Measurements from ENCODE around the gene CNIH3. TPM values are rescaled to one million over a fixed set of nuclear protein-coding genes. Genes with fewer than 3 reads are reported as not detected.

CNIH3 gene
- total and polyA plus RNA-seq, 3 experiments from 2014 or later = 1.1 to 1.6 (median 1.5) TPM

GRCh38 chr1:224639426-224639975 is 23.4 kb downstream of the CNIH3 start:
- no peak overlapping the region for H3K4me3 ChIP-seq (ENCODE audit: low read length)
- no peaks in the 10 kb centered on the region for H3K9me3 ChIP-seq (ENCODE audit: low read length)
- ChIA-PET POLR2A (no interaction called here), CTCF (no interaction called here)
- peaks cover 9% of the 10 kb centered on the region in 3 donors for H3K4me1 Mint-ChIP-seq
- no peaks in the 10 kb centered on the region for H3K36me3 ChIP-seq (ENCODE audit: insufficient read depth, low read length)
- H3K9me3 Mint-ChIP-seq = no peaks in the 10 kb centered on the region
- H3K27ac Mint-ChIP-seq = no peak overlapping the region
- peaks cover 4 to 16% of the 10 kb centered on the region in 2 donors for H3K27me3 Mint-ChIP-seq
- no peak overlapping the region for H3K4me3 Mint-ChIP-seq
- H3K36me3 Mint-ChIP-seq = peaks cover 0 to 4% (median 4%) of the 10 kb centered on the region in 3 donors
- H3K27me3 ChIP-seq (ENCODE audit: insufficient read depth, low read length, poor library complexity, severe bottlenecking) = no peaks in the 10 kb centered on the region
- no peak for DNase-seq
- no peaks in the 10 kb centered on the region for H3K4me1 ChIP-seq (ENCODE audit: insufficient read depth, low read length)
- no peak overlapping the region for H3K27ac ChIP-seq (ENCODE audit: low read depth, low read length)

- Histone ChIP-seq H3K4me3 (ENCODE audit: low read length) (no peak overlapping the region), H3K4me1 (ENCODE audit: insufficient read depth, low read length) (no peaks in the 10 kb centered on the region), H3K27ac (ENCODE audit: low read depth, low read length) (no peak overlapping the region), H3K36me3 (ENCODE audit: insufficient read depth, low read length) (no peaks in the 10 kb centered on the region), H3K9me3 (ENCODE audit: low read length) (no peaks in the 10 kb centered on the region), H3K27me3 (ENCODE audit: insufficient read depth, low read length, poor library complexity, severe bottlenecking) (no peaks in the 10 kb centered on the region)
- peaks cover 9% of the 10 kb centered on the region in 3 donors for H3K4me1 Mint-ChIP-seq
- no peak overlapping the region for H3K27ac Mint-ChIP-seq
- ChIA-PET POLR2A (no interaction called here), CTCF (interaction anchor here (1.3 kb wide), 1 partner anchor 126 kb away, joined by 3 read pairs; no protein-coding TSS in a partner anchor)
- H3K4me3 Mint-ChIP-seq = no peak overlapping the region
- no peaks in the 10 kb centered on the region for H3K9me3 Mint-ChIP-seq
- peaks cover 0 to 1% (median 0%) of the 10 kb centered on the region in 3 donors for H3K36me3 Mint-ChIP-seq
- H3K27me3 Mint-ChIP-seq = peaks cover 4 to 13% of the 10 kb centered on the region in 2 donors
- DNase-seq = no peak
Observed at GRCh38 chr1:224640018-224640417, 23.9 kb downstream of the CNIH3 start.

- H3K36me3 ChIP-seq (ENCODE audit: insufficient read depth, low read length) = no peaks in the 10 kb centered on the region
- Mint-ChIP-seq H3K9me3 (no peaks in the 10 kb centered on the region), H3K4me3 (no peak overlapping the region), H3K27me3 (peaks cover 5 to 13% of the 10 kb centered on the region in 2 donors), H3K27ac (peak overlapping the region in 1 of 8 donors; percentile 74), H3K4me1 (peaks cover 9% of the 10 kb centered on the region in 3 donors), H3K36me3 (peaks cover 0 to 1% (median 0%) of the 10 kb centered on the region in 3 donors)
- DNase-seq = no peak
- no peak overlapping the region for H3K27ac ChIP-seq (ENCODE audit: low read depth, low read length)
- H3K9me3 ChIP-seq (ENCODE audit: low read length) = no peaks in the 10 kb centered on the region
- H3K4me1 ChIP-seq (ENCODE audit: insufficient read depth, low read length) = no peaks in the 10 kb centered on the region
- ChIA-PET CTCF (interaction anchor here (1.3 kb wide), 1 partner anchor 126 kb away, joined by 3 read pairs; no protein-coding TSS in a partner anchor), POLR2A (no interaction called here)
- H3K27me3 ChIP-seq (ENCODE audit: insufficient read depth, low read length, poor library complexity, severe bottlenecking) = no peaks in the 10 kb centered on the region
- no peak overlapping the region for H3K4me3 ChIP-seq (ENCODE audit: low read length)
Observed at GRCh38 chr1:224640587-224640986, 24.5 kb downstream of the CNIH3 start.

- CTCF ChIA-PET = interaction anchor here (1.3 kb wide), 1 partner anchor 127 kb away, joined by 3 read pairs; no protein-coding TSS in a partner anchor
Observed at GRCh38 chr1:224641030-224641429, 24.9 kb downstream of the CNIH3 start.

GRCh38 chr1:224643653-224644052 is 27.5 kb downstream of the CNIH3 start:
- Mint-ChIP-seq H3K36me3 (peaks cover 0 to 1% (median 0%) of the 10 kb centered on the region in 3 donors), H3K4me3 (no peak overlapping the region), H3K9me3 (no peaks in the 10 kb centered on the region), H3K4me1 (no peaks in the 10 kb centered on the region), H3K27me3 (peaks cover 6 to 19% of the 10 kb centered on the region in 2 donors), H3K27ac (no peak overlapping the region)
- CTCF ChIA-PET = interaction anchor here (0.6 to 2.6 kb wide), 8 partner anchors 8 to 655 kb away, joined by 3 to 14 read pairs (median 4); no protein-coding TSS in a partner anchor
- POLR2A ChIA-PET = no interaction called here
- no peaks in the 10 kb centered on the region for H3K36me3 ChIP-seq (ENCODE audit: insufficient read depth, low read length)
- H3K9me3 ChIP-seq (ENCODE audit: low read length) = no peaks in the 10 kb centered on the region
- no peaks in the 10 kb centered on the region for H3K4me1 ChIP-seq (ENCODE audit: insufficient read depth, low read length)
- H3K4me3 ChIP-seq (ENCODE audit: low read length) = no peak overlapping the region
- no peaks in the 10 kb centered on the region for H3K27me3 ChIP-seq (ENCODE audit: insufficient read depth, low read length, poor library complexity, severe bottlenecking)
- no peak for DNase-seq
- no peak overlapping the region for H3K27ac ChIP-seq (ENCODE audit: low read depth, low read length)

More at GRCh38 chr1:224641030-224641429, 24.9 kb downstream of the CNIH3 start:
- H3K4me3 ChIP-seq (ENCODE audit: low read length) = no peak overlapping the region
- H3K4me1 Mint-ChIP-seq = peaks cover 9% of the 10 kb centered on the region in 3 donors
- H3K9me3 ChIP-seq (ENCODE audit: low read length) = no peaks in the 10 kb centered on the region
- no peaks in the 10 kb centered on the region for H3K9me3 Mint-ChIP-seq
- POLR2A ChIA-PET = no interaction called here
- H3K27me3 ChIP-seq (ENCODE audit: insufficient read depth, low read length, poor library complexity, severe bottlenecking) = no peaks in the 10 kb centered on the region
- no peaks in the 10 kb centered on the region for H3K4me1 ChIP-seq (ENCODE audit: insufficient read depth, low read length)
- H3K36me3 Mint-ChIP-seq = peaks cover 0 to 1% (median 0%) of the 10 kb centered on the region in 3 donors
- H3K4me3 Mint-ChIP-seq = no peak overlapping the region
- H3K36me3 ChIP-seq (ENCODE audit: insufficient read depth, low read length) = no peaks in the 10 kb centered on the region
- H3K27ac ChIP-seq (ENCODE audit: low read depth, low read length) = no peak overlapping the region
- H3K27ac Mint-ChIP-seq = peak overlapping the region in 1 of 8 donors; percentile 35
- no peak for DNase-seq
- peaks cover 5 to 13% of the 10 kb centered on the region in 2 donors for H3K27me3 Mint-ChIP-seq

GRCh38 chr1:224644553-224645154 is 28.5 kb downstream of the CNIH3 start:
- Mint-ChIP-seq H3K4me3 (no peak overlapping the region), H3K4me1 (no peaks in the 10 kb centered on the region), H3K27ac (no peak overlapping the region), H3K27me3 (peaks cover 6 to 19% of the 10 kb centered on the region in 2 donors), H3K36me3 (peaks cover 0 to 1% (median 0%) of the 10 kb centered on the region in 3 donors), H3K9me3 (no peaks in the 10 kb centered on the region)
- Histone ChIP-seq H3K9me3 (ENCODE audit: low read length) (no peaks in the 10 kb centered on the region), H3K27ac (ENCODE audit: low read depth, low read length) (no peak overlapping the region), H3K36me3 (ENCODE audit: insufficient read depth, low read length) (no peaks in the 10 kb centered on the region), H3K27me3 (ENCODE audit: insufficient read depth, low read length, poor library complexity, severe bottlenecking) (no peaks in the 10 kb centered on the region), H3K4me1 (ENCODE audit: insufficient read depth, low read length) (no peaks in the 10 kb centered on the region), H3K4me3 (ENCODE audit: low read length) (no peak overlapping the region)
- ChIA-PET CTCF (interaction anchor here (0.7 to 2.6 kb wide), 17 partner anchors 9 to 132 kb away, joined by 3 to 14 read pairs (median 4); no protein-coding TSS in a partner anchor), POLR2A (no interaction called here)
- DNase-seq = peak; percentile 27 to 70 (median 32)

- Mint-ChIP-seq H3K36me3 (peaks cover 0 to 1% (median 0%) of the 10 kb centered on the region in 3 donors), H3K27ac (peak overlapping the region in 1 of 8 donors; percentile 7), H3K4me3 (no peak overlapping the region), H3K9me3 (no peaks in the 10 kb centered on the region), H3K27me3 (peaks cover 16 to 22% of the 10 kb centered on the region in 2 donors), H3K4me1 (no peaks in the 10 kb centered on the region)
- no peak for DNase-seq
- H3K4me3 ChIP-seq (ENCODE audit: low read length) = no peak overlapping the region
- ChIA-PET CTCF (no interaction called here), POLR2A (no interaction called here)
- H3K36me3 ChIP-seq (ENCODE audit: insufficient read depth, low read length) = no peaks in the 10 kb centered on the region
- no peaks in the 10 kb centered on the region for H3K27me3 ChIP-seq (ENCODE audit: insufficient read depth, low read length, poor library complexity, severe bottlenecking)
- no peaks in the 10 kb centered on the region for H3K4me1 ChIP-seq (ENCODE audit: insufficient read depth, low read length)
- H3K27ac ChIP-seq (ENCODE audit: low read depth, low read length) = no peak overlapping the region
- no peaks in the 10 kb centered on the region for H3K9me3 ChIP-seq (ENCODE audit: low read length)
Observed at GRCh38 chr1:224647449-224647848, 31.3 kb downstream of the CNIH3 start.

- POLR2A ChIA-PET = no interaction called here
Observed at GRCh38 chr1:224650290-224650689, 34.2 kb downstream of the CNIH3 start.

More at GRCh38 chr1:224650290-224650689, 34.2 kb downstream of the CNIH3 start:
- Histone ChIP-seq H3K4me3 (ENCODE audit: low read length) (no peak overlapping the region), H3K36me3 (ENCODE audit: insufficient read depth, low read length) (no peaks in the 10 kb centered on the region), H3K9me3 (ENCODE audit: low read length) (no peaks in the 10 kb centered on the region), H3K4me1 (ENCODE audit: insufficient read depth, low read length) (no peaks in the 10 kb centered on the region), H3K27ac (ENCODE audit: low read depth, low read length) (no peak overlapping the region), H3K27me3 (ENCODE audit: insufficient read depth, low read length, poor library complexity, severe bottlenecking) (no peaks in the 10 kb centered on the region)
- Mint-ChIP-seq H3K9me3 (no peaks in the 10 kb centered on the region), H3K27ac (no peak overlapping the region), H3K36me3 (no peaks in the 10 kb centered on the region), H3K27me3 (peaks cover 16 to 25% of the 10 kb centered on the region in 2 donors), H3K4me3 (no peak overlapping the region), H3K4me1 (no peaks in the 10 kb centered on the region)
- CTCF ChIA-PET = no interaction called here
- DNase-seq = no peak
